KMS-11 (cell line): ENCODE data around the gene JKAMP.

Experiments used
- H2AFZ ChIP-seq: fragments of 200-600 bp; sonication (generic); 2 replicates; pipeline ENCODE4 v1.6.1; 2016; ENCODE audit warnings: antibody characterized with exemption, mixed run types, low read depth
- H3K27ac ChIP-seq: fragments of 200-600 bp; sonication (generic); 2 replicates; pipeline ENCODE4 v1.6.1; 2016; ENCODE audit warnings: mild to moderate bottlenecking, mixed run types
- H3K27me3 ChIP-seq: fragments of 200-600 bp; sonication (generic); 2 replicates; pipeline ENCODE4 v1.6.1; 2017; ENCODE audit warnings: mild to moderate bottlenecking, low read depth, mixed run types, moderate library complexity; ENCODE audit not compliant: insufficient read depth
- H3K36me3 ChIP-seq: fragments of 200-600 bp; sonication (generic); 2 replicates; pipeline ENCODE4 v1.6.1; 2017; ENCODE audit warnings: mild to moderate bottlenecking, mixed run types; ENCODE audit not compliant: insufficient read depth
- H3K4me1 ChIP-seq: fragments of 200-600 bp; sonication (generic); 2 replicates; pipeline ENCODE4 v1.6.1; 2016; ENCODE audit warnings: mild to moderate bottlenecking, low read depth, mixed run types; ENCODE audit not compliant: poor library complexity, severe bottlenecking
- H3K4me2 ChIP-seq: fragments of 200-600 bp; sonication (generic); 2 replicates; pipeline ENCODE4 v1.7.0; 2016; ENCODE audit warnings: mild to moderate bottlenecking, mixed run types
- H3K4me3 ChIP-seq: fragments of 200-600 bp; sonication (generic); IDR thresholded peaks from 2 replicates; pipeline ENCODE4 v1.6.1; 2017; ENCODE audit warnings: low read depth, low read length, mixed read lengths; ENCODE audit not compliant: insufficient read depth
- H3K79me2 ChIP-seq: fragments of 200-600 bp; sonication (generic); 2 replicates; pipeline ENCODE4 v1.6.1; 2016; ENCODE audit warnings: low read depth, mixed run types; ENCODE audit not compliant: insufficient read depth
- H3K9ac ChIP-seq: fragments of 200-600 bp; sonication (generic); 2 replicates; pipeline ENCODE4 v1.6.1; 2016; ENCODE audit warnings: mild to moderate bottlenecking, mixed run types
- H4K20me1 ChIP-seq: fragments of 200-600 bp; sonication (generic); 2 replicates; pipeline ENCODE4 v1.6.1; 2016; ENCODE audit warnings: mild to moderate bottlenecking, mixed run types; ENCODE audit not compliant: insufficient read depth
- CTCF ChIP-seq: fragments of 200-600 bp; sonication (generic); conservative IDR thresholded peaks from 2 replicates; pipeline ENCODE4 v1.6.1; 2017; ENCODE audit warnings: low read depth, mild to moderate bottlenecking, antibody characterized with exemption, low read length, moderate library complexity, mixed read lengths

Gene JKAMP

GRCh38 chr14:59483819-59484638 is at the start of gene JKAMP, which contains the start of gene L3HYPDH:
Gene JKAMP (plus strand): TSS chr14:59484517. CDS start chr14:59484590, 73 bp downstream.
Gene L3HYPDH (minus strand): TSS chr14:59484408. CDS start chr14:59484316, 92 bp downstream.
- Histone ChIP-seq H3K9ac (peak within 1 kb of the TSS; percentile 88), H3K36me3 (no peaks in the 10 kb centered on the region), H3K4me1 (peaks cover 35% of the 10 kb centered on the region), H3K4me2 (peak within 1 kb of the TSS; percentile 80), H4K20me1 (no peaks in the 10 kb centered on the region), H3K4me3 (no peak within 1 kb of the TSS), H3K79me2 (peaks cover 20% of the 10 kb centered on the region; the same call in 1 of the 2 replicates), H3K27me3 (no peaks in the 10 kb centered on the region), H2AFZ (peak within 1 kb of the TSS; percentile 79), H3K27ac (peak within 1 kb of the TSS; percentile 75)
- TF ChIP-seq CTCF = peak; percentile 53

- H3K9ac ChIP-seq = no peak overlapping the region
Observed at GRCh38 chr14:59435101-59435500, 49.2 kb upstream of the JKAMP start.

GRCh38 chr14:59435987-59436386 is 48.3 kb upstream of the JKAMP start:
- H3K27me3 ChIP-seq = no peaks in the 10 kb centered on the region
- H3K9ac ChIP-seq = no peak overlapping the region
- no peaks in the 10 kb centered on the region for H3K79me2 ChIP-seq
- no peak for TF ChIP-seq CTCF
- H3K27ac ChIP-seq = no peak overlapping the region
- H4K20me1 ChIP-seq = no peaks in the 10 kb centered on the region
- H3K4me1 ChIP-seq = no peaks in the 10 kb centered on the region
- H3K4me3 ChIP-seq = no peak overlapping the region
- H3K36me3 ChIP-seq = no peaks in the 10 kb centered on the region
- H3K4me2 ChIP-seq = no peak overlapping the region
- no peak overlapping the region for H2AFZ ChIP-seq

More at GRCh38 chr14:59435101-59435500, 49.2 kb upstream of the JKAMP start:
- H3K27ac ChIP-seq = no peak overlapping the region
- H3K79me2 ChIP-seq = no peaks in the 10 kb centered on the region
- no peak for TF ChIP-seq CTCF
- H3K36me3 ChIP-seq = no peaks in the 10 kb centered on the region
- H4K20me1 ChIP-seq = no peaks in the 10 kb centered on the region
- no peaks in the 10 kb centered on the region for H3K4me1 ChIP-seq
- H3K4me2 ChIP-seq = no peak overlapping the region
- no peak overlapping the region for H3K4me3 ChIP-seq
- H2AFZ ChIP-seq = no peak overlapping the region
- no peaks in the 10 kb centered on the region for H3K27me3 ChIP-seq

GRCh38 chr14:59438195-59438647 is 46.1 kb upstream of the JKAMP start:
- Histone ChIP-seq H3K79me2 (no peaks in the 10 kb centered on the region), H3K4me1 (no peaks in the 10 kb centered on the region), H3K27ac (no peak overlapping the region), H3K4me3 (no peak overlapping the region), H3K9ac (no peak overlapping the region), H3K27me3 (no peaks in the 10 kb centered on the region), H4K20me1 (no peaks in the 10 kb centered on the region), H3K4me2 (no peak overlapping the region), H2AFZ (no peak overlapping the region), H3K36me3 (no peaks in the 10 kb centered on the region)
- TF ChIP-seq CTCF = no peak
